Ovary (tissue), 9 donors: ENCODE results near the gene CAPG. TPM values are rescaled to one million over a fixed set of nuclear protein-coding genes. Genes with fewer than 3 reads are reported as not detected.
A peak's percentile ranks its signal among the peaks of the same experiment; 100 is the strongest.

ENCODE experiments used
- DNase-seq, 5 donors: peaks; one replicate each; pipeline ENCODE4 v3.0.0-alpha.2; 2019 to 2020
- H3K27ac ChIP-seq, 2 donors: fragments of 200-600 bp; one replicate each; pipeline versions ENCODE4 v1.5.1 to v1.8.0; 2019 to 2022
- H3K27me3 ChIP-seq: fragments of 200-600 bp; one replicate; pipeline ENCODE4 v1.8.0; 2022
- H3K36me3 ChIP-seq: fragments of 200-600 bp; sonication (generic); one replicate; pipeline ENCODE4 v1.5.1; 2019
- H3K4me1 ChIP-seq: one replicate; pipeline ENCODE4 v1.8.1; 2013; ENCODE audit warnings: mild to moderate bottlenecking, moderate library complexity; ENCODE audit not compliant: insufficient read depth
- H3K4me3 ChIP-seq: fragments of 200-600 bp; sonication (generic); one replicate; pipeline ENCODE4 v1.5.1; 2017
- H3K9me3 ChIP-seq, 2 donors: fragments of 200-600 bp in 1 of 2; sonication (generic) in 1 of 2; one replicate each; pipeline versions ENCODE4 v1.5.1 to v1.8.1; 2013 to 2019; ENCODE audit warnings: mild to moderate bottlenecking in 1 of 2, moderate library complexity in 1 of 2
- CTCF ChIP-seq, 3 donors: fragments of 450-650 bp in 2 of 3; fragments of 200-600 bp in 1 of 3; IDR thresholded peaks; one replicate each; pipeline versions ENCODE4 v1.5.1 to v1.8.0; 2016 to 2022; ENCODE audit warnings: antibody characterized with exemption in 3 of 3, mild to moderate bottlenecking in 1 of 3
- EP300 ChIP-seq: sonication (generic); formaldehyde crosslinking; IDR thresholded peaks from one replicate; pipeline ENCODE4 v1.6.1; 2017; ENCODE audit warnings: antibody characterized with exemption
- POLR2A ChIP-seq: fragments of 450-650 bp; IDR thresholded peaks from one replicate; pipeline ENCODE4 v1.6.1; 2017; ENCODE audit warnings: antibody characterized with exemption, mild to moderate bottlenecking, moderate library complexity
- WGBS, 3 donors: extraction: QIAGEN DNeasy Blood & Tissue Kit in 1 of 3; methylation state at CpG; one replicate each; pipeline versions ENCODE4 v1.1.5 to v1.1.7; 2013 to 2017; 5-methylcytosine and 5-hydroxymethylcytosine counted together
- intact Hi-C, 4 donors: fragments of 100-400 bp; cut with DNase I; formaldehyde crosslinking; loops; one replicate each; pipeline versions ENCODE4 v1.11.0 to v1.15.1; 2022 to 2023
- polyA plus RNA-seq, 2 donors: library from polyadenylated mRNA; stranded (reverse); fragments of 200-250 nt in 1 of 2; fragments of 350-450 nt in 1 of 2; fragmentation: Illumina TruSeq in 1 of 2; extraction: RNeasy Lipid Tissue Mini Kit (QIAGEN cat#74804) in 1 of 2; gene quantifications; one replicate each; pipeline ENCODE4 v1.2.3, GENCODE V29; 2013 to 2014
- total RNA-seq, 7 donors: library from RNA; depleted of rRNA in 2 of 7; stranded (reverse); fragments of >200 nt in 2 of 7; fragmentation: NEBNext Ultra II Directional in 3 of 7; extraction: Animal tissue kit (Norgen Biotek cat#: 25700) in 3 of 7; gene quantifications; one replicate each; pipeline versions ENCODE4 v1.1.0 to v1.2.4, GENCODE V29; 2016 to 2023
- donor health status: DM: no; HTN: no; CAD: no; lungs with moderate emphysema.
- donor health status: DM: no; HTN: no; CAD: no.
- donor health status: Bipolar disorder and iron deficiency.
- donor health status: DM: yes; HTN: yes; CAD: no.
- donor health status: DM: no; HTN: no; CAD: no.
- donor health status: DM: yes; HTN: yes; CAD: no.

The CAPG gene
- total and polyA plus RNA-seq, 9 donors: 6.8 to 97.8 (median 22.8) TPM

DNA sequence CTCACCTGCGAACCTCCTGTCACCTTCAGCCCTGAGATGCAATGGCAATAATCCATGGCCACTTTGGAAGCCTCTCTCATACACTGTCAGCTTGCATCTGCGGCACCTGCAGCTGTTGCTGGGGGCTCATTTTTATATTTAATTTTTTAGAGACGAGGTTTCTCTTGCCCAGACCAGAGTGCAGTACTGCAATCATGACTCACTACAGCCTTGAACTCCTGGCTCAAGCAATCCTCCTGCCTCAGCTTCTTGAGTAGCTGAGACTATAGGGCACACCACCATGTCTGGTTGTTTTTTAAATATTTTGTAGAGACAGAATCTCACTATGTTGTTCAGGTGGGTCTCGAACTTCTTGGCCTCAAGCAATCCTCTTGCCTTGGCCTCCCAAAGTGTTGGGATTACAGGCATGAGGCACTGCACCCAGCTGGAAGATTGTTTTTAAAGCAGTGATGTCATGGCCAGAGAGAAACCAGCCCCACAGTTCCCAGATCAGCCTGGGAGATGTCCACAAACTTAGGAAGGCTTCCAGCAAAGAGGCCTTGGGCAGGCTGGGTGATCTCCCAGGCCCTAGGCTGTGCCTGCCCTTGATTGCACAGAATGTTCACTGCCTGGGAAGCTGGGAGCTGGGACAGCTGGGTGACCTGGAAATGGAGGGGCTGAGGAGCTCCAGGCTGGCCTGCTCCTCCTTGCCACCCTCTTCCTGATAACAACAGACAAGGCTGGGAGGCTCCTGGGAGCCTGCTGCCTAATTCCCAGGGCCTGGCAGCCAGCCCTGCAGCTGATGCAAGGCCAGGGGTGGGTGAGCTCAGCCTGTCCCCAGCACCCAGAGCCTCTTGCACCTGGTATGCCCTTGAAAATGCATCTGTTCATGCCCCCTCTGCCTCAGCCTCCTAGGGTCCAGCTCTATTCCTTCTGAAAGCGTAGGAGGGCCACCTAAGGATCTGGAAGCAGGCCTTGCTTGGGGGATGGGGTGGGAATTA is 35.4 kb upstream of the CAPG start:
- Histone ChIP-seq H3K36me3 (no peaks in the 10 kb centered on the region), H3K4me3 (no peak overlapping the region), H3K4me1 (peaks cover 16% of the 10 kb centered on the region), H3K9me3 (no peaks in the 10 kb centered on the region), H3K27ac (peak overlapping the region; percentile 28 to 69), H3K27me3 (no peaks in the 10 kb centered on the region)
- 55 to 57% (median 56%) methylated on average over 5 of the region's 5 CpGs for whole genome bisulfite sequencing, 3 donors
- DNase-seq: peak; percentile 69 to 81 (median 80)
- intact Hi-C loops: no loop called here
- no peak for TF ChIP-seq POLR2A
- no peak for TF ChIP-seq EP300
- TF ChIP-seq CTCF (IDR thresholded peaks at IDR 0.05): no peak

DNA sequence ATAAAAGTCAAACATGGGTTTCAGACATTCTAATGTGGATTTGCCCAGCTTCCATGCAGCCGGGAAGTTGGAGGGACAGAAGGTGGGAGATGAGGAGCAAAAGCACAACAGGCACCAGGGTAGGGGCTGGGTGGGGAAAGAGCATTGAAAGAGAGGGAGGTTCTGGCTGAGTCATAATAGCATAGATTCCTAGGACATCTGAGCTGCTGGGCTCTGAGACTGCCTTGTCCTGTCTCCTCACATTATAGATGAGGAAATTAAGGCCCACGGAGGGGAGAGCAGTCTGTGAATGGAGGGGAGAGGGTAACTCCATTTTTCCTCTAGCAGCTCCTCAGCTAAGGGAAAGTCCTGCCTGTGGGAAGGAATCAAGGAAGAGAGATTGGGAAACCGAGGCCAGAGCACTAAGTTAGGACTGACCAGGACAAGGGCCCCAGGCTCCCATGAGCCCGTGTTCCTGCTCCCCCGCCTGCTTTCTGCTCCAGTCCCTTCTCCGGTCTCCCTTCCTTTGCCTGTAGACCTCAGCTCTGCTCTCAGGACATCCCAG is 34.5 kb upstream of the CAPG start:
- Histone ChIP-seq H3K4me3 (no peak overlapping the region), H3K9me3 (no peaks in the 10 kb centered on the region), H3K27me3 (no peaks in the 10 kb centered on the region), H3K36me3 (no peaks in the 10 kb centered on the region), H3K27ac (peak overlapping the region; percentile 21 to 69), H3K4me1 (peaks cover 16% of the 10 kb centered on the region)
- DNase-seq: no peak
- intact Hi-C loops: no loop called here
- 82 to 88% (median 86%) methylated on average over 6 of the region's 6 CpGs for WGBS, 3 donors
- TF ChIP-seq CTCF (IDR thresholded peaks at IDR 0.05): no peak
- no peak for TF ChIP-seq POLR2A
- TF ChIP-seq EP300: no peak

DNA sequence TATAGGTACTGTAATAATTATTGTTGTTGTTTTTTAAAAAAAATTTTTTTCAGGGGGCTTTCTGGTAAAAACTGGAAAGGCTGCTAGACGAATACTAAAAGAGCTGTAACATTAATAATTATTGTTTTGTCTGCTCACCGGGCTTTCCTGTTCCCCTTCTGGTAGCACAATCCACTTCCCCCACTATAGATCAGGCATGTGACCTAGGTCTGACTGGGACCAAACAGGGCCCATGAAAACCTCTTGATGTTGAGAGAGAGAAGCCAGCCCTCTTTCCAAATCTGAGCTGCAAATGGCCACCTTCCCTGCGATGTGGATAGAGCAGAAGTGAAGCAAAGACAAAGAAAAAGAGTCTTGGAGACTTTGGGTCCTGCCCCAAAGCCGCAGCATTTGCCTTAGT is 31.7 kb upstream of the CAPG start:
- Histone ChIP-seq H3K36me3 (no peaks in the 10 kb centered on the region), H3K4me1 (peaks cover 19% of the 10 kb centered on the region), H3K9me3 (no peaks in the 10 kb centered on the region), H3K4me3 (no peak overlapping the region), H3K27ac (no peak overlapping the region), H3K27me3 (no peaks in the 10 kb centered on the region)
- intact Hi-C loops: no loop called here
- no peak for DNase-seq
- TF ChIP-seq POLR2A (no peak), CTCF (IDR thresholded peaks at IDR 0.05) (no peak), EP300 (no peak)
- 67 to 75% (median 68%) methylated on average over 4 of the region's 4 CpGs for WGBS, 3 donors

GRCh38 chr2:85440729-85441128 is 30.6 kb upstream of the CAPG start:
- 89 to 94% (median 92%) methylated on average over 5 of the region's 5 CpGs for WGBS, 3 donors
- H3K36me3 ChIP-seq: no peaks in the 10 kb centered on the region
- intact Hi-C loops: no loop called here
- peaks cover 13% of the 10 kb centered on the region for H3K4me1 ChIP-seq
- no peak overlapping the region for H3K27ac ChIP-seq
- DNase-seq: no peak
- no peaks in the 10 kb centered on the region for H3K27me3 ChIP-seq
- H3K9me3 ChIP-seq: no peaks in the 10 kb centered on the region
- H3K4me3 ChIP-seq: no peak overlapping the region
- TF ChIP-seq CTCF (IDR thresholded peaks at IDR 0.05): no peak
